Muscle layer of colon (tissue), 2 donors: ENCODE measurements around the gene ANO2.

ENCODE experiments used
- H3K27ac ChIP-seq: one replicate; pipeline ENCODE4 v1.7.0; 2013; ENCODE audit warnings: low read depth, mild to moderate bottlenecking, low read length, moderate library complexity
- H3K27me3 ChIP-seq, 2 donors: one replicate each; pipeline ENCODE4 v1.7.0; 2013; ENCODE audit warnings: low read length in 2 of 2, mild to moderate bottlenecking in 2 of 2; ENCODE audit not compliant: insufficient read depth in 2 of 2, control insufficient read depth in 1 of 2
- H3K36me3 ChIP-seq: one replicate; pipeline ENCODE4 v1.7.0; 2013; ENCODE audit warnings: mild to moderate bottlenecking, low read length; ENCODE audit not compliant: insufficient read depth
- H3K4me1 ChIP-seq: one replicate; pipeline ENCODE4 v1.7.0; 2013; ENCODE audit warnings: mild to moderate bottlenecking, low read length; ENCODE audit not compliant: insufficient read depth
- H3K4me3 ChIP-seq, 2 donors: one replicate each; pipeline ENCODE4 v1.7.0; 2013; ENCODE audit warnings: low read length in 2 of 2, low read depth in 1 of 2, mild to moderate bottlenecking in 1 of 2, moderate library complexity in 1 of 2
- H3K9ac ChIP-seq: one replicate; pipeline ENCODE4 v1.7.0; 2013; ENCODE audit warnings: low read length
- H3K9me3 ChIP-seq: one replicate; pipeline ENCODE4 v1.7.0; 2013; ENCODE audit warnings: mild to moderate bottlenecking, low read length
- donor health status: abdominal sarcoma.
- donor health status: Adenocarcinoma of cecum.

Gene ANO2

GRCh38 chr12:5626151-5626550 lies 318.9 kb downstream of the ANO2 start:
- no peaks in the 10 kb centered on the region for H3K27me3 ChIP-seq
- H3K4me1 ChIP-seq = no peaks in the 10 kb centered on the region
- no peak overlapping the region for H3K4me3 ChIP-seq
- no peak overlapping the region for H3K9ac ChIP-seq
- no peaks in the 10 kb centered on the region for H3K9me3 ChIP-seq
- H3K36me3 ChIP-seq = no peaks in the 10 kb centered on the region
- H3K27ac ChIP-seq = no peak overlapping the region

GRCh38 chr12:5624486-5625272 lies 320.4 kb downstream of the ANO2 start:
- H3K9ac ChIP-seq = no peak overlapping the region
- peaks cover 8% of the 10 kb centered on the region for H3K4me1 ChIP-seq
- H3K9me3 ChIP-seq = no peaks in the 10 kb centered on the region
- no peak overlapping the region for H3K4me3 ChIP-seq
- no peaks in the 10 kb centered on the region for H3K27me3 ChIP-seq
- no peak overlapping the region for H3K27ac ChIP-seq
- no peaks in the 10 kb centered on the region for H3K36me3 ChIP-seq

GRCh38 chr12:5623411-5623810 lies 321.6 kb downstream of the ANO2 start:
- H3K27me3 ChIP-seq = no peaks in the 10 kb centered on the region

GRCh38 chr12:5622280-5622679 lies 322.8 kb downstream of the ANO2 start:
- Histone ChIP-seq H3K4me1 (peaks cover 13% of the 10 kb centered on the region), H3K9me3 (no peaks in the 10 kb centered on the region), H3K9ac (no peak overlapping the region), H3K27ac (no peak overlapping the region), H3K4me3 (no peak overlapping the region), H3K36me3 (no peaks in the 10 kb centered on the region), H3K27me3 (no peaks in the 10 kb centered on the region)

More at GRCh38 chr12:5623411-5623810, 321.6 kb downstream of the ANO2 start:
- Histone ChIP-seq H3K36me3 (no peaks in the 10 kb centered on the region), H3K9ac (no peak overlapping the region), H3K4me3 (no peak overlapping the region), H3K4me1 (peaks cover 13% of the 10 kb centered on the region), H3K9me3 (no peaks in the 10 kb centered on the region), H3K27ac (no peak overlapping the region)

- no peak overlapping the region for H3K27ac ChIP-seq
- H3K4me3 ChIP-seq = no peak overlapping the region
Measured at GRCh38 chr12:5621329-5621728, 323.7 kb downstream of the ANO2 start.

GRCh38 chr12:5620896-5621295 lies 324.2 kb downstream of the ANO2 start:
- Histone ChIP-seq H3K36me3 (no peaks in the 10 kb centered on the region), H3K27ac (no peak overlapping the region), H3K9ac (no peak overlapping the region), H3K9me3 (no peaks in the 10 kb centered on the region), H3K4me1 (peaks cover 13% of the 10 kb centered on the region), H3K27me3 (no peaks in the 10 kb centered on the region), H3K4me3 (no peak overlapping the region)

More at GRCh38 chr12:5621329-5621728, 323.7 kb downstream of the ANO2 start:
- no peaks in the 10 kb centered on the region for H3K36me3 ChIP-seq
- H3K9me3 ChIP-seq = no peaks in the 10 kb centered on the region
- no peak overlapping the region for H3K9ac ChIP-seq
- no peaks in the 10 kb centered on the region for H3K27me3 ChIP-seq
- peaks cover 13% of the 10 kb centered on the region for H3K4me1 ChIP-seq

GRCh38 chr12:5619628-5620027 lies 325.4 kb downstream of the ANO2 start:
- Histone ChIP-seq H3K4me3 (no peak overlapping the region), H3K4me1 (peaks cover 13% of the 10 kb centered on the region), H3K9ac (no peak overlapping the region), H3K27me3 (no peaks in the 10 kb centered on the region), H3K36me3 (no peaks in the 10 kb centered on the region), H3K27ac (no peak overlapping the region), H3K9me3 (no peaks in the 10 kb centered on the region)

GRCh38 chr12:5616854-5617253 lies 328.2 kb downstream of the ANO2 start:
- H3K36me3 ChIP-seq = no peaks in the 10 kb centered on the region
- no peaks in the 10 kb centered on the region for H3K9me3 ChIP-seq
- peaks cover 13% of the 10 kb centered on the region for H3K4me1 ChIP-seq
- H3K4me3 ChIP-seq = no peak overlapping the region
- H3K27me3 ChIP-seq = no peaks in the 10 kb centered on the region
- H3K9ac ChIP-seq = no peak overlapping the region
- no peak overlapping the region for H3K27ac ChIP-seq

- Histone ChIP-seq H3K9ac (no peak overlapping the region), H3K36me3 (no peaks in the 10 kb centered on the region), H3K9me3 (no peaks in the 10 kb centered on the region), H3K4me1 (peaks cover 13% of the 10 kb centered on the region), H3K4me3 (no peak overlapping the region), H3K27ac (no peak overlapping the region), H3K27me3 (no peaks in the 10 kb centered on the region)
Measured at GRCh38 chr12:5615760-5616159, 329.3 kb downstream of the ANO2 start.

- Histone ChIP-seq H3K4me3 (no peak overlapping the region), H3K36me3 (no peaks in the 10 kb centered on the region), H3K4me1 (peaks cover under 1% of the 10 kb centered on the region), H3K9ac (no peak overlapping the region), H3K27ac (no peak overlapping the region), H3K27me3 (no peaks in the 10 kb centered on the region), H3K9me3 (no peaks in the 10 kb centered on the region)
Measured at GRCh38 chr12:5614256-5614655, 330.8 kb downstream of the ANO2 start.

- no peak overlapping the region for H3K27ac ChIP-seq
- H3K9me3 ChIP-seq = no peaks in the 10 kb centered on the region
- no peaks in the 10 kb centered on the region for H3K27me3 ChIP-seq
- H3K4me1 ChIP-seq = no peaks in the 10 kb centered on the region
- no peak overlapping the region for H3K4me3 ChIP-seq
- no peaks in the 10 kb centered on the region for H3K36me3 ChIP-seq
- H3K9ac ChIP-seq = no peak overlapping the region
Measured at GRCh38 chr12:5612556-5613410, 332.3 kb downstream of the ANO2 start.
